ENCODE measurements around the gene CHAC2. TPM values are rescaled to one million over a fixed set of nuclear protein-coding genes. Genes with fewer than 3 reads are reported as not detected.

Gene CHAC2
- total RNA-seq, 1 experiment from 2014 or later: 8.4 TPM

- Histone ChIP-seq H3K4me3 (replicated peaks in 1 of 2; ENCODE audit: low read depth in 1 of 2, low read length in 2 of 2) (no peak overlapping the region), H3K4me2 (ENCODE audit: low read length) (no peak overlapping the region), H3K9me2 (ENCODE audit: insufficient read depth) (no peaks in the 10 kb centered on the region), H4K20me1 (ENCODE audit: insufficient read depth) (no peaks in the 10 kb centered on the region), H2AFZ (ENCODE audit: low read depth, low read length, poor library complexity, severe bottlenecking) (no peak overlapping the region), H3K27ac (ENCODE audit: low read depth, low read length) (no peak overlapping the region), H3K27me3 (ENCODE audit: insufficient read depth, low read length) (no peaks in the 10 kb centered on the region), H3K4me1 (ENCODE audit: control insufficient read depth in 1 of 2, insufficient read depth in 2 of 2, low read length in 2 of 2) (no peaks in the 10 kb centered on the region), H3K9me3 (ENCODE audit: control insufficient read depth in 1 of 2, insufficient read depth in 1 of 2, low read depth in 1 of 2, low read length in 2 of 2) (no peaks in the 10 kb centered on the region), H3K36me3 (ENCODE audit: control insufficient read depth in 1 of 2, insufficient read depth in 2 of 2, low read length in 2 of 2) (no peaks in the 10 kb centered on the region), H3K9ac (ENCODE audit: low read length) (no peak overlapping the region), H3K79me2 (ENCODE audit: insufficient read depth, low read length) (no peaks in the 10 kb centered on the region)
- TF ChIP-seq JUND (IDR thresholded peaks at IDR 0.05): no peak
- no peak for TF ChIP-seq SP1 (IDR thresholded peaks at IDR 0.05; ENCODE audit: low read depth)
- TF ChIP-seq CEBPB (IDR thresholded peaks at IDR 0.05; ENCODE audit: low read depth): no peak
- TF ChIP-seq EZH2phosphoT487 (IDR thresholded peaks at IDR 0.05; ENCODE audit: borderline replicate concordance): no peak
- no peak for TF ChIP-seq EZH2 (IDR thresholded peaks at IDR 0.05)
- TF ChIP-seq ZNF274 (IDR thresholded peaks at IDR 0.05; ENCODE audit: low read depth, low read length): no peak
- TF ChIP-seq REST (IDR thresholded peaks at IDR 0.05; ENCODE audit: low read depth): no peak
- TF ChIP-seq YY1 (IDR thresholded peaks at IDR 0.05; ENCODE audit: extremely low read depth, insufficient replicate concordance, low read depth, low read length): no peak
- TF ChIP-seq ZBTB33 (IDR thresholded peaks at IDR 0.05; ENCODE audit: extremely low read depth, insufficient replicate concordance, low read length): no peak
- TF ChIP-seq RAD21 (IDR thresholded peaks at IDR 0.05; ENCODE audit: low read depth): no peak
- no peak for TF ChIP-seq ZFX (IDR thresholded peaks at IDR 0.05)
- TF ChIP-seq POLR2A (IDR thresholded peaks at IDR 0.05; ENCODE audit: borderline replicate concordance, extremely low read depth, insufficient read depth, insufficient read length): no peak
- TF ChIP-seq POLR2AphosphoS5 (IDR thresholded peaks at IDR 0.05; ENCODE audit: low read depth, low read length): no peak
- TF ChIP-seq TCF7L2 (IDR thresholded peaks at IDR 0.05; ENCODE audit: borderline replicate concordance, extremely low read depth, insufficient read depth, insufficient read length): no peak
- TF ChIP-seq CTCF (IDR thresholded peaks at IDR 0.05 in 2 of 3, conservative IDR thresholded peaks at IDR 0.05 in 1 of 3; ENCODE audit: borderline replicate concordance in 1 of 3, insufficient read depth in 1 of 3, low read depth in 2 of 3, low read length in 2 of 3): no peak
- TF ChIP-seq MAX (IDR thresholded peaks at IDR 0.05): no peak
- TF ChIP-seq EGR1 (IDR thresholded peaks at IDR 0.05; ENCODE audit: low read depth): no peak
- TF ChIP-seq FOSL1 (IDR thresholded peaks at IDR 0.05; ENCODE audit: low read depth): no peak
- POLR2A ChIA-PET: no interaction called here
- RAD21 ChIA-PET (ENCODE audit: low non-redundant PET in 1 of 2, low total read pairs in 2 of 2, uncharacterized antibody in 2 of 2, unreplicated experiment in 2 of 2): no interaction called here
- intact Hi-C loops (cut with micrococcal nuclease): no loop called here
- CTCF ChIA-PET: no interaction called here
- DNase-seq (ENCODE audit: low read depth, low spot score) (no peak), ATAC-seq (no peak)
- BruUV-seq (replicated peaks): no TSS peak
Measured at GRCh38 chr2:53744395-53745065, 23.1 kb upstream of the CHAC2 start.
